ENCODE data around the gene CDKAL1. TPM values are rescaled to one million over a fixed set of nuclear protein-coding genes. Genes with fewer than 3 reads are reported as not detected.
A peak's percentile ranks its signal among the peaks of the same experiment; 100 is the strongest.
"Not testable (repeated sequence)": the region's sequence is repeated elsewhere in the genome, so short reads cannot be mapped to it uniquely, and the experiment has no call there.

The CDKAL1 gene
- total RNA-seq, 4 donors from 2014 or later, result 13.5 to 21.2 (median 17.3) TPM

DNA sequence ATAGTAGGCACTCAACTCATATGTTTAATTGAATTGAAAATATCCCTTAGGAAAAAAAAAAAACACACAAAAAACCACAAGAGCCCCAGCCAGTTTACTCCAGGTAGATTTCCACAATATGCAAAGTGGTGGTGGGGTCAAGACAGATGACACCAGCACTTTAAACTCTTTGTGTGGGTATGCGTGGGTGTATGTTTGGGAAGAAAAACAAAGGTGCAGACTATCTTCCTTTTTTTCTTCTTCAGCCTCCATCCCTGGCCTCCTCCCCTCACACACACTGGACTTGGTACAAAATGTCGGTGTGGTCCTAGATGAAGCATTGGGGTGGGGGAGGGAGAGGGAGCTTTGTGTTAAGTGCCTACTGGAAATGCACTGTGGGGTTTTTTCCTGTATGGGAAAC, 42.2 kb upstream of the CDKAL1 start:
- 80 to 82% methylated on average over 2 of the region's 2 CpGs for WGBS, 2 donors
- TF ChIP-seq, protein P1, sequence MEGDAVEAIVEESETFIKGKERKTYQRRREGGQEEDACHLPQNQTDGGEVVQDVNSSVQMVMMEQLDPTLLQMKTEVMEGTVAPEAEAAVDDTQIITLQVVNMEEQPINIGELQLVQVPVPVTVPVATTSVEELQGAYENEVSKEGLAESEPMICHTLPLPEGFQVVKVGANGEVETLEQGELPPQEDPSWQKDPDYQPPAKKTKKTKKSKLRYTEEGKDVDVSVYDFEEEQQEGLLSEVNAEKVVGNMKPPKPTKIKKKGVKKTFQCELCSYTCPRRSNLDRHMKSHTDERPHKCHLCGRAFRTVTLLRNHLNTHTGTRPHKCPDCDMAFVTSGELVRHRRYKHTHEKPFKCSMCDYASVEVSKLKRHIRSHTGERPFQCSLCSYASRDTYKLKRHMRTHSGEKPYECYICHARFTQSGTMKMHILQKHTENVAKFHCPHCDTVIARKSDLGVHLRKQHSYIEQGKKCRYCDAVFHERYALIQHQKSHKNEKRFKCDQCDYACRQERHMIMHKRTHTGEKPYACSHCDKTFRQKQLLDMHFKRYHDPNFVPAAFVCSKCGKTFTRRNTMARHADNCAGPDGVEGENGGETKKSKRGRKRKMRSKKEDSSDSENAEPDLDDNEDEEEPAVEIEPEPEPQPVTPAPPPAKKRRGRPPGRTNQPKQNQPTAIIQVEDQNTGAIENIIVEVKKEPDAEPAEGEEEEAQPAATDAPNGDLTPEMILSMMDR (IDR thresholded peaks at IDR 0.05), result no peak
- TF ChIP-seq POLR2A (IDR thresholded peaks at IDR 0.05), result no peak
- TF ChIP-seq EP300 (IDR thresholded peaks at IDR 0.05), result no peak
- Histone ChIP-seq H3K4me1 (no peaks in the 10 kb centered on the region), H3K9me3 (no peaks in the 10 kb centered on the region), H3K36me3 (peaks cover 0 to 13% (median 0%) of the 10 kb centered on the region in 3 donors), H3K27me3 (no peaks in the 10 kb centered on the region), H3K27ac (no peak overlapping the region), H3K4me3 (no peak overlapping the region)
- no peak for DNase-seq (ENCODE audit: low spot score in 2 of 2)

DNA sequence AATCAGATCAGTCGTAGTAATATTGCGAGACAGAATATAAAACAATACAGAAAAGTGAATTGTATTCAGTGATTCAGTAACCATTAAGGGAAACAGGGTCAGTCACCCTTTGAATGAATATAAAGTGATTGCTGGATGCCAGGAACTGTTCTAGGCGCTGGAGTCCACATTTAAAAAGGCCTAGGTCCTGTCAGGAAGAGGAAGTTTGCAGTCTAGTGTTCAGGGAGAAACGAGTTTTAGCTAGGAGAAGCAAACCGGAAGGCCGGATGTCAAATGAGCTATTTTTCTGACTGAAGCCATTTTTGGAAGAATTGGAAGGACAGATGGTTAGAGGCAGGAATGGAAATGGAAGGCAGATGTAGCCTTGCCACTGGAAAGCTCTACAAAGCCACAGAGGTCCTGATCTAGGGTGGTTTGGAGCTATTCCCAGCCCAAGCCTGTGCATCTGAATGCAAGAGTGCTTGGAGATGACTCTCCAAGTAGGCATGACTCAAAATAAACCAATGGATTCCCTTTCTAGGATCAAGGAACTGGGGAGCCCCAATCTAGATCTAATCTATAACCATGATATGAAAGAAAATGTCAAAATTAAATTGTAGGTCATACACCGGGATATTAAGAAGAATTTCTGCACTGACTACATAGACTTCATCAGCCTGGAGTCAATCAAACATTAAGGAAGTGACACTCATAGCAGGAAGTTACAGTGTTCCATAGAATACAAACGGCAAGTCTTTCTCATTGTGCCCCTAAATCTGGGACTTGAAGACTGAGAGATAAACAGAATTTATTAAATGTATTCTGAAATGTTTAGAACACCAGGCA, 36.8 kb upstream of the CDKAL1 start:
- Histone ChIP-seq H3K9me3 (no peaks in the 10 kb centered on the region), H3K27me3 (no peaks in the 10 kb centered on the region), H3K4me3 (no peak overlapping the region), H3K36me3 (no peaks in the 10 kb centered on the region), H3K27ac (peak overlapping the region in 2 of 4 donors; percentile 8 to 64), H3K4me1 (no peaks in the 10 kb centered on the region)
- WGBS, 2 donors, result 64% methylated on average over 8 of the region's 8 CpGs
- DNase-seq (ENCODE audit: low spot score in 2 of 2), result no peak
- TF ChIP-seq, protein P1 (IDR thresholded peaks at IDR 0.05), result no peak
- TF ChIP-seq POLR2A (IDR thresholded peaks at IDR 0.05) (no peak), EP300 (IDR thresholded peaks at IDR 0.05) (no peak)

DNA sequence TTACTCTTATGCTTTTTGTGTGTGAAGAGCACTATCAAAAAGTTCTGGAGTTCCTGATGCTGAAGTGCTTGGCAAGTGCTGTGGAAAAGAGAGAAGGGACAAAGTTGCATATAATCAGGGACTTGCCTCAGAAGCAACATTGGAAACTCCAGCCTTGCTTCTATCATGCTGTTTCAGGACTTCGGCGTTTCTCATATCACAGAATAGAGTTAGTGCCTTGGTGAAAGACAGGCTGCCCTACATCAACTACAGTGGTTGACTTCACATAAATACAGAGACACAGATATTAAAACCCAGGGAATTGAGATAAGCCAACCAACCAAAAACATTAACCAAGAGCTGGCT, 36.2 kb upstream of the CDKAL1 start:
- DNase-seq (ENCODE audit: low spot score in 2 of 2), result no peak
- H3K4me3 ChIP-seq, result no peak overlapping the region
- no peaks in the 10 kb centered on the region for H3K9me3 ChIP-seq
- TF ChIP-seq POLR2A (IDR thresholded peaks at IDR 0.05) (no peak), EP300 (IDR thresholded peaks at IDR 0.05) (no peak)
- TF ChIP-seq, protein P1 (IDR thresholded peaks at IDR 0.05), result no peak
- H3K27ac ChIP-seq, result no peak overlapping the region
- no peaks in the 10 kb centered on the region for H3K36me3 ChIP-seq
- H3K4me1 ChIP-seq, result no peaks in the 10 kb centered on the region
- no peaks in the 10 kb centered on the region for H3K27me3 ChIP-seq
- 90 to 96% methylated on average over 2 of the region's 2 CpGs for WGBS, 2 donors

DNA sequence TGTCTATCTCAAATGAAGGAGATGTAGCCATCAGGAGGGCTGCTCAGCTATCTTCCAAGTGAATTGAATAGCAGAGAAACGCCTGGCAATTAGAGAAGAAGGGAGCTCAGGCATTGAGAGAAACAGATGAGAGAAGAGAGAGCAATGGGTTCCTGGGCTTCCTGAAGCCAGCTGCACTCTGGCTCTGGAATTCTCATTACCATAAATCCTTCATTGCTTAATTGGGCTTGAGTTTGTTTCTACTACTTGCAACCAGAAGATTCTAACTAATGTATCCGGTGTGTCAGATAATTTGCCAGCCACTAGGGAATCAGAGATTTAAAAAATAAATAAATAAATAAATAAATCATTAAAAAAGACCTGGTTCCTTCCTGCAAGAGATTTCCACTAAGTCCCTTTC, 25.0 kb upstream of the CDKAL1 start:
- Histone ChIP-seq H3K36me3 (no peaks in the 10 kb centered on the region), H3K4me1 (no peaks in the 10 kb centered on the region), H3K4me3 (no peak overlapping the region), H3K27me3 (no peaks in the 10 kb centered on the region), H3K27ac (no peak overlapping the region), H3K9me3 (no peaks in the 10 kb centered on the region)
- whole genome bisulfite sequencing, 2 donors, result 40 to 50% methylated on average over 2 of the region's 2 CpGs
- TF ChIP-seq, protein P1 (IDR thresholded peaks at IDR 0.05), result no peak
- TF ChIP-seq EP300 (IDR thresholded peaks at IDR 0.05) (no peak), POLR2A (IDR thresholded peaks at IDR 0.05) (no peak)
- DNase-seq (ENCODE audit: low spot score in 2 of 2), result no peak

DNA sequence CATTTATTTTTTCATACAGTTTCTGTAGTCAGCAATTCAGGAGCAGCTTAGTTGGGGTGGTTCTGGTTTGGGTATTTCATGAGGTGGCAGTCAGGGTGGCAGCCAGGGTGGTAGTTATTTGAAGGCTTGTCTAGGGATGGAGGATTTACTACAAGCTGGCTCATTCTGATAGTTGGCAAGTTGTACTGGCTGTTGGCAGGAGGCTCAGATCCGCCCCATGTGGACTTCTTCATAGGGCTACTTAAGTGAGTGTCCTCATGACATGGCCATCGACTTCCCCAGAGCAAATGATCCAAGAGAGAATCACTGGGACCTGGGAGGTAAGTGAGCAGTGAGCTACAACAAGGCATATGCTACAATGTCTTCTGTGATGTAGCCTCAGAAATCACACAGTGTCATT, 22.4 kb upstream of the CDKAL1 start:
- H3K27me3 ChIP-seq, result no peaks in the 10 kb centered on the region
- no peaks in the 10 kb centered on the region for H3K36me3 ChIP-seq
- TF ChIP-seq EP300 (IDR thresholded peaks at IDR 0.05) (no peak), POLR2A (IDR thresholded peaks at IDR 0.05) (no peak)
- TF ChIP-seq, protein P1 (IDR thresholded peaks at IDR 0.05), result no peak
- no peaks in the 10 kb centered on the region for H3K4me1 ChIP-seq
- 75 to 93% methylated on average over 2 of the region's 2 CpGs for WGBS, 2 donors
- no peak for DNase-seq (ENCODE audit: low spot score in 2 of 2)
- H3K9me3 ChIP-seq, result no peaks in the 10 kb centered on the region
- H3K27ac ChIP-seq, result no peak overlapping the region
- H3K4me3 ChIP-seq, result no peak overlapping the region

DNA sequence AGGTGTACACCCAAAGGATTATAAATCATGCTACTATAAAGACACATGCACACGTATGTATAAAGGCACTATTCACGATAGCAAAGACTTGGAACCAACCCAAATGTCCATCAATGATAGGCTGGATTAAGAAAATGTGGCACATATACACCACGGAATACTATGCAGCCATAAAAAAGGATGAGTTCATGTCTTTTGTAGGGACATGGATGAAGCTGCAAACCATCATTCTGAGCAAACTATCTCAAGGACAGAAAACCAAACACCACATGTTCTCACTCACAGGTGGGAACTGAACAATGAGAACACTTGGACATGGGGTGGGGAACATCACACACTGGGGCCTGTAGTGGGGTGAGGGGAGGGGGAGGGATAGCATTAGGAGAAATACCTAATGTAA, 9.0 kb upstream of the CDKAL1 start:
- DNase-seq (ENCODE audit: low spot score in 2 of 2); H3K9me3 ChIP-seq; H3K27ac ChIP-seq; H3K27me3 ChIP-seq; H3K4me3 ChIP-seq; H3K36me3 ChIP-seq: not testable (repeated sequence)
- peaks cover 0 to 10% (median 3%) of the 10 kb centered on the region in 4 donors for H3K4me1 ChIP-seq
- 74 to 83% methylated on average over 3 of the region's 3 CpGs for WGBS, 2 donors

All from tibial nerve (tissue), 4 donors.